ENCODE data around the gene VPS33A. TPM values are rescaled to one million over a fixed set of nuclear protein-coding genes. Genes with fewer than 3 reads are reported as not detected.
A peak's percentile ranks its signal among the peaks of the same experiment; 100 is the strongest.

VPS33A gene
- total and polyA plus RNA-seq, 2 of the 13 experiments (the other 11 are each of a cell fraction or from before 2014, with no cell fraction given), result 11.0 to 43.6 TPM

DNA sequence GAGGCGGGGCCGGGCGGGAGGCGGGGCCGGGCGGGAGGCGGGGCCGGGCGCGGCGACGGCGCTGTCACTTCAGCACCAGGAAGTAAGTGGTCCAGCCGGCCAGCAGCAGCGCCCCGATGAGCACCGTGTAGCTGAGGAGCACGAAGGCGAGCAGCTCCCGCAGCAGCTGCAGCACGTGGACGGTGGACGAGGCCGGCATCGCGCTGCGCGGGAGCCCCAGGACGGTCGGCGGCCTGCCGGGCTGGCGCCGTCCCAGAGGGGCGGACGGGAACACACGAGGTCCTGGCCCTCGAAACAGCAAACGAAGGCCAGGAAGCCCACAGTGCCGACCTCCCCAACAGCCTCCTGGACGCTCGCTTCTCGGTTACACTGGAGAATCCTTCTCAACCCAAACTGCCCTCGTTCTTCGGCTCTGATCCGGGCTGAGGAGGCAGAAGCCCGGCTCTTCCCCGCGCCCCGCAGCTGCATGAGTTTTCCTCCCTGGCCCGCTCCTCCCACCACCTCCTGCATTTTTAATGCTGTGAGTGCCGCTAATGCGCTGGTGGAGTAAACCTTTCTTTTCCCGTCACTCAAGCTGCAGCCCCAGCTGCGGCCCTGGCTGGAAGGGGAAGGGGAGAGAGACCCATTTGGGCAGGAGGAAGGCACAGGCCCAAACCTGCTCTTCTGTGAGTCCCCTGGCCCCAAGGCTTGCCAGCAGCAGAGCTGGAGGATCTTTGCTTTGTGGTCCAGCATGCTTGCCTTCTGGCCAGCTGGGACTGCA is 39.7 kb downstream of the VPS33A start (continued):
- TF ChIP-seq LRRFIP1 (CRISPR knock-in tag; conservative IDR thresholded peaks at IDR 0.05) (no peak), ZZZ3 (CRISPR knock-in tag; IDR thresholded peaks at IDR 0.05; ENCODE audit: borderline replicate concordance) (peak; percentile 38; the same call in 1 of the 2 replicates)
- TF ChIP-seq, protein P1, sequence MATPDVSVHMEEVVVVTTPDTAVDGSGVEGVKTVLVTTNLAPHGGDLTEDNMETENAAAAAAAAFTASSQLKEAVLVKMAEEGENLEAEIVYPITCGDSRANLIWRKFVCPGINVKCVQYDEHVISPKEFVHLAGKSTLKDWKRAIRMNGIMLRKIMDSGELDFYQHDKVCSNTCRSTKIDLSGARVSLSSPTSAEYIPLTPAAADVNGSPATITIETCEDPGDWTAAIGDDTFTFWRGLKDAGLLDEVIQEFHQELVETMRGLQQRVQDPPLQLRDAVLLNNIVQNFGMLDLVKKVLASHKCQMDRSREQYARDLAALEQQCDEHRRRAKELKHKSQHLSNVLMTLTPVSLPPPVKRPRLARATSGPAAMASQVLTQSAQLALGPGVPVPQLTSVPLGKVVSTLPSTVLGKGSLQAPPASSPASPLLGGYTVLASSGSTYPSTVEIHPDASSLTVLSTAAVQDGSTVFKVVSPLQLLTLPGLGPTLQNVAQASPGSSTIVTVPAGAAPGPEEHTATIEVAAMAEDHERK (CRISPR knock-in tag; IDR thresholded peaks at IDR 0.05; ENCODE audit: low read depth), result no peak

DNA sequence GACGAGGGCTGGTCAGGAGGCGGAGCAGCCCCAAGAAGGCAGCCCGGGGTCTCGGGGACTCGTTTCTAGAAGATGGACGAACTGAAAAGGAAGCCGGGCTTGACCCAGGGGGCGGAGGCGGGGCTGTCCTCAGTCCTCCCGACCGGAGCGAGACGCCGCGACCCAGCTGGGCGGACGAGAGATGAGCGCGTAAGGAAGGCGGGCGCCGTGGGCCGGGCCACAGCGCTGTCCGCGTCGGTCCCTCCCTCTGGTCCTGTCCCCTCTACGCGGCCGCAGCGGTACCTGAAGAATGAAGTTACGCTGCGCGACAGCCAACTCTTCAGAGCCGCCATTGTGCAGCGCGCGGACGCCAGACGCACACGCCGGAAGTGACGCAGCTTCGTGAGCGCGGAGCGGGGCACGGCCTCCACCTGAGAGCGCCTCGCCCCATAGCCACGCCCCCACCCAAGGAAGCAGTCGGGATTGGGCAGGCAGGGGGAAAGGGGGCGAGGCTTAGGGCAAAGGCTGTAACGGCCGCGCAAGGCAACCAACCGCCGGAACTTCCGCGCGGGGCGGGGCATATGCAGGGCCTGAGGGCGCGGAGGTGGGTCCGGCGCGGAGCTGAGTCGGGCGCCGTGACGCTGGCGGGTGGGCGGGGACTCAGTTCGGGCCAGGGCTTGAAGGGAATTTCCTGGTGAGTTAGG is 40.5 kb downstream of the VPS33A start, which contains the start of gene DIABLO:
Gene DIABLO (minus strand): TSS at position 370 of the 683 bp plus-strand sequence. CDS start 38 bp downstream, at position 332.
- CTCF ChIA-PET (ENCODE audit: low intra/inter-chr PET ratio, low total read pairs), result no interaction called here
- intact Hi-C loops (cut with micrococcal nuclease; ENCODE audit: unreplicated experiment) (no loop called here), in situ Hi-C loops (cut with HindIII; ENCODE audit: extremely low pct_ligation_motif_present, low pct_unique_long_range_greater_than_20kb) (no loop called here)
- peak; percentile 88 for FAIRE-seq
- BruUV-seq (replicated peaks), result no TSS peak
- Histone ChIP-seq H3K9me3 (ENCODE audit: low read length) (no peaks in the 10 kb centered on the region), H3K27ac (ENCODE audit: extremely low read length, insufficient read depth, low read length) (peak within 1 kb of the TSS; percentile 92), H3K4me2 (ENCODE audit: low read depth, low read length) (peak within 1 kb of the TSS; percentile 82), H3K9ac (ENCODE audit: insufficient read depth, low read depth, low read length) (peak within 1 kb of the TSS; percentile 98), H2AFZ (ENCODE audit: low read length) (no peak within 1 kb of the TSS), H3K36me3 (replicated peaks in 1 of 2; ENCODE audit: control insufficient read depth in 1 of 2, insufficient read depth in 2 of 2, low read length in 2 of 2) (peaks cover 7 to 29% of the 10 kb centered on the region in 2 experiments; a peak in 4 of 5 replicates), H4K20me1 (ENCODE audit: insufficient read depth, low read length) (peaks cover 15% of the 10 kb centered on the region; the same call in 1 of the 2 replicates), H3K79me2 (ENCODE audit: insufficient read depth, low read length) (peaks cover 31% of the 10 kb centered on the region), H3K4me3 (replicated peaks in 1 of 3; ENCODE audit: insufficient read depth in 1 of 3, low read depth in 2 of 3, low read length in 3 of 3) (peak within 1 kb of the TSS; percentile 93 to 99 (median 96)), H3K4me1 (ENCODE audit: insufficient read depth, low read length) (peaks cover 25% of the 10 kb centered on the region), H3K27me3 (ENCODE audit: control insufficient read depth in 1 of 2, insufficient read depth in 2 of 2, low read length in 2 of 2) (no peaks in the 10 kb centered on the region; a peak in 1 of 5 replicates)
- DNase-seq (ENCODE audit: low spot score), result peak; percentile 98
- POLR2A ChIA-PET, result interaction anchor here (0.6 to 1.5 kb wide), 18 partner anchors 9 to 873 kb away, joined by 3 to 8 read pairs (median 4); partner anchors contain the start of genes B3GNT4, KNTC1, RSRC2 and VPS33A
- 0% methylated on average over 4 of the region's 74 CpGs for WGBS (ENCODE audit: low lambda C conversion rate)
- ATAC-seq, result peak; percentile 95
- TF ChIP-seq ZNF441 (CRISPR knock-in tag; IDR thresholded peaks at IDR 0.05; ENCODE audit: borderline replicate concordance) (peak; percentile 67; the same call in 1 of the 2 replicates), HNF4A (CRISPR knock-in tag; IDR thresholded peaks at IDR 0.05) (no peak), EED (CRISPR knock-in tag; IDR thresholded peaks at IDR 0.05) (no peak), CAMTA2 (CRISPR knock-in tag; IDR thresholded peaks at IDR 0.05; ENCODE audit: borderline replicate concordance) (peak; percentile 93), ZNF275 (CRISPR knock-in tag; IDR thresholded peaks at IDR 0.05; ENCODE audit: borderline replicate concordance) (peak; percentile 67; the same call in 1 of the 2 replicates), THYN1 (CRISPR knock-in tag; IDR thresholded peaks at IDR 0.05; ENCODE audit: borderline replicate concordance, low read depth) (peak; percentile 70; the same call in 1 of the 2 replicates), KDM5B (CRISPR knock-in tag; IDR thresholded peaks at IDR 0.05; ENCODE audit: borderline replicate concordance) (peak; percentile 33), ZFX (CRISPR knock-in tag; IDR thresholded peaks at IDR 0.05; ENCODE audit: low read depth) (peak; percentile 71; the same call in 1 of the 2 replicates)
- TF ChIP-seq, protein P2, sequence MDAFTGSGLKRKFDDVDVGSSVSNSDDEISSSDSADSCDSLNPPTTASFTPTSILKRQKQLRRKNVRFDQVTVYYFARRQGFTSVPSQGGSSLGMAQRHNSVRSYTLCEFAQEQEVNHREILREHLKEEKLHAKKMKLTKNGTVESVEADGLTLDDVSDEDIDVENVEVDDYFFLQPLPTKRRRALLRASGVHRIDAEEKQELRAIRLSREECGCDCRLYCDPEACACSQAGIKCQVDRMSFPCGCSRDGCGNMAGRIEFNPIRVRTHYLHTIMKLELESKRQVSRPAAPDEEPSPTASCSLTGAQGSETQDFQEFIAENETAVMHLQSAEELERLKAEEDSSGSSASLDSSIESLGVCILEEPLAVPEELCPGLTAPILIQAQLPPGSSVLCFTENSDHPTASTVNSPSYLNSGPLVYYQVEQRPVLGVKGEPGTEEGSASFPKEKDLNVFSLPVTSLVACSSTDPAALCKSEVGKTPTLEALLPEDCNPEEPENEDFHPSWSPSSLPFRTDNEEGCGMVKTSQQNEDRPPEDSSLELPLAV (CRISPR knock-in tag; conservative IDR thresholded peaks at IDR 0.05; ENCODE audit: low read depth), result 0 out of 2 replicates have a peak, but pooled peaks have one; percentile 11

Measured in HepG2 (cell line).